HG03025 (cell line): ENCODE measurements around the gene SMARCA2.

Experiments used
- ATAC-seq: cut with Tn5 transposase; IDR thresholded peaks from one replicate; pipeline ENCODE4 v1.9.1; 2021; ENCODE audit warnings: mild to moderate bottlenecking, moderate library complexity; ENCODE audit not compliant: unreplicated experiment, low FRiP score

SMARCA2 gene

GRCh38 chr9:2234371-2234893, 219.3 kb downstream of the SMARCA2 start:
- ATAC-seq = no peak

GRCh38 chr9:2235623-2236022, 220.5 kb downstream of the SMARCA2 start:
- ATAC-seq = no peak

- ATAC-seq = no peak
Measured at GRCh38 chr9:2236850-2237249, 221.7 kb downstream of the SMARCA2 start.

- ATAC-seq = no peak
Measured at GRCh38 chr9:2241461-2241835, 226.3 kb downstream of the SMARCA2 start.

- peak; percentile 84 for ATAC-seq
Measured at GRCh38 chr9:2241836-2242741, 226.9 kb downstream of the SMARCA2 start.

- no peak for ATAC-seq
Measured at GRCh38 chr9:2242831-2243330, 227.7 kb downstream of the SMARCA2 start.
